Calu3 (cell line): ENCODE data around the gene YIPF1. TPM values are rescaled to one million over a fixed set of nuclear protein-coding genes. Genes with fewer than 3 reads are reported as not detected.
A peak's percentile ranks its signal among the peaks of the same experiment; 100 is the strongest.
"Not testable (repeated sequence)": the region's sequence is repeated elsewhere in the genome, so short reads cannot be mapped to it uniquely, and the experiment has no call there.

ENCODE experiments used
- BruUV-seq: library from RNA; stranded (reverse); fragments of 400-500 nt; replicated peaks from 2 replicates; lab custom pipeline; 2021; lab: Mats Ljungman, UMichigan
- CTCF ChIA-PET: fragments of 300-600 bp; sonication (Branson Sonifier 250); formaldehyde crosslinking; loops from one replicate; lab custom pipeline; 2022; ENCODE audit warnings: antibody characterized with exemption; lab: Charles Lee
- DNase-seq: peaks from one replicate; pipeline ENCODE4 v3.0.0; 2022
- H3K27ac Mint-ChIP-seq: one replicate; pipeline ENCODE4 v1.8.0; 2022; ENCODE audit warnings: mixed read lengths; ENCODE audit not compliant: unreplicated experiment
- H3K27me3 Mint-ChIP-seq: one replicate; pipeline ENCODE4 v1.8.0; 2022; ENCODE audit warnings: mixed read lengths; ENCODE audit not compliant: unreplicated experiment
- H3K36me3 Mint-ChIP-seq: one replicate; pipeline ENCODE4 v1.8.0; 2022; ENCODE audit warnings: mild to moderate bottlenecking, moderate library complexity, mixed read lengths; ENCODE audit not compliant: insufficient read depth, unreplicated experiment
- H3K4me1 Mint-ChIP-seq: one replicate; pipeline ENCODE4 v1.8.0; 2022; ENCODE audit warnings: mild to moderate bottlenecking, low read depth, mixed read lengths; ENCODE audit not compliant: unreplicated experiment
- H3K4me3 Mint-ChIP-seq: one replicate; pipeline ENCODE4 v1.8.0; 2022; ENCODE audit warnings: mild to moderate bottlenecking, low read depth, moderate library complexity, mixed read lengths; ENCODE audit not compliant: unreplicated experiment
- H3K9me3 Mint-ChIP-seq: one replicate; pipeline ENCODE4 v1.8.0; 2022; ENCODE audit warnings: low read depth, mixed read lengths; ENCODE audit not compliant: unreplicated experiment
- CTCF ChIP-seq: fragments of 200-600 bp; IDR thresholded peaks from one replicate; pipeline ENCODE4 v1.8.0; 2022; ENCODE audit warnings: antibody characterized with exemption; ENCODE audit not compliant: unreplicated experiment
- intact Hi-C: fragments of 100-400 bp; cut with micrococcal nuclease; formaldehyde crosslinking; loops from one replicate; pipeline ENCODE4 v1.10.0; 2022; ENCODE audit not compliant: unreplicated experiment
- total RNA-seq: library from RNA; stranded (reverse); gene quantifications from 2 replicates; pipeline ENCODE4 v1.2.3, GENCODE V29; 2022

The YIPF1 gene
- total RNA-seq, 1 experiment from 2014 or later = 18.2 TPM

- peaks cover 12% of the 10 kb centered on the region for H3K27me3 Mint-ChIP-seq
- peaks cover 17% of the 10 kb centered on the region for H3K36me3 Mint-ChIP-seq
- H3K4me1 Mint-ChIP-seq = peaks cover 12% of the 10 kb centered on the region
- no peak overlapping the region for H3K27ac Mint-ChIP-seq
- intact Hi-C loops = no loop called here
- no peak for TF ChIP-seq CTCF
- H3K4me3 Mint-ChIP-seq = no peak overlapping the region
- no peak for DNase-seq
- CTCF ChIA-PET = interaction anchor here (1.2 kb wide), 1 partner anchor 9 kb away, joined by 3 read pairs; no protein-coding TSS in a partner anchor
- no peaks in the 10 kb centered on the region for H3K9me3 Mint-ChIP-seq
- no TSS peak for BruUV-seq
These were observed 1.4 kb upstream of the YIPF1 start for GRCh38 chr1:53891018-53891417.

- BruUV-seq = no TSS peak
- H3K9me3 Mint-ChIP-seq = no peaks in the 10 kb centered on the region
- peaks cover 12% of the 10 kb centered on the region for H3K4me1 Mint-ChIP-seq
- intact Hi-C loops = no loop called here
- H3K27me3 Mint-ChIP-seq = peaks cover 8% of the 10 kb centered on the region
- H3K27ac Mint-ChIP-seq = no peak overlapping the region
- TF ChIP-seq CTCF = no peak
- peak overlapping the region; percentile 92 for H3K4me3 Mint-ChIP-seq
- DNase-seq = no peak
- CTCF ChIA-PET = no interaction called here
- peaks cover 17% of the 10 kb centered on the region for H3K36me3 Mint-ChIP-seq
These were observed 935 bp upstream of the YIPF1 start for GRCh38 chr1:53890522-53890941.

- DNase-seq = no peak
- Mint-ChIP-seq H3K4me3 (peak overlapping the region; percentile 92), H3K36me3 (peaks cover 17% of the 10 kb centered on the region), H3K4me1 (peaks cover 12% of the 10 kb centered on the region), H3K27me3 (no peaks in the 10 kb centered on the region), H3K9me3 (no peaks in the 10 kb centered on the region), H3K27ac (peak overlapping the region; percentile 96)
- no TSS peak for BruUV-seq
- CTCF ChIA-PET = no interaction called here
- no peak for TF ChIP-seq CTCF
- intact Hi-C loops = no loop called here
These were observed 916 bp downstream of the YIPF1 start for GRCh38 chr1:53888681-53889080.

DNA sequence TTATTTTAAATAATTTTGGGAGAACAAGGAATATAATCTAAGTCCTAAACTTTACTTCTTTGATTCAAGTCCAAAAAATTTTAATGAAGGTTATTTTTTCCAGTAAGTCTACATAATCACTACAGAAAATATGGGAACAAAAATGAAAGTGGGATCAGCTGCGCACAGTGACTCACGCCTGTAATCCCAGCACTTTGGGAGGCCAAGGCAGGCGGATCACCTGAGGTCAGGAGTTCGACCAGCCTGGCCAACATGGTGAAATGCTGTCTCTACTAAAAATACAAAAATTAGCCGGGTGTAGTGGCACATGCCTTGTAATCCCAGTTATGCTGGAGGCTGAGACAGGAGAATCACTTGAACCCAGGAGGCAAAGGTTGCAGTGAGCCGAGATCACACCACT is 6.0 kb downstream of the YIPF1 start:
- CTCF ChIA-PET, H3K4me1 Mint-ChIP-seq, DNase-seq, H3K27ac Mint-ChIP-seq, BruUV-seq, H3K36me3 Mint-ChIP-seq, H3K4me3 Mint-ChIP-seq, H3K9me3 Mint-ChIP-seq, H3K27me3 Mint-ChIP-seq, intact Hi-C loops: not testable (repeated sequence)

DNA sequence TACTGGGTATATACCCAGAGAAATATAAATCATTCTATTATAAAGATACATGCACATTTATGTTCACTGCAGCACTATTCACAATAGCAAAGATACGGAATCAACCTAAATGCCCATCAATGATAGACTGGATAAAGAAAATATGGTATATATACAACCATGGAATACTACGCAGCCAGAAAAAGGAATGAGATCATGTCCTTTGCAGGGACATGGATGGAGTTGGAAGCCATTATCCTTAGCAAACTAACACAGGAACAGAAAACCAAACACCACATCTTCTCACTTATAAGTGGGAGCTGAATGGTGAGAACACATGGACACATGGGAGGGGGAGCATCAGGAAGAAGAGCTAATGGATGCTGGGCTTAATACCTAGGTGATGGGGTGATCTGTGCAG is 7.7 kb downstream of the YIPF1 start:
- BruUV-seq, H3K4me3 Mint-ChIP-seq, DNase-seq, H3K27me3 Mint-ChIP-seq, H3K9me3 Mint-ChIP-seq, H3K4me1 Mint-ChIP-seq, intact Hi-C loops, H3K27ac Mint-ChIP-seq, H3K36me3 Mint-ChIP-seq: not testable (repeated sequence)
- CTCF ChIA-PET = interaction anchor here (0.7 kb wide), 1 partner anchor 507 kb away, joined by 3 read pairs; no protein-coding TSS in a partner anchor
